HG03135 (cell line): ENCODE measurements around the gene HLCS.

Source experiments
- ATAC-seq: cut with Tn5 transposase; IDR thresholded peaks from one replicate; pipeline ENCODE4 v1.9.1; 2021; ENCODE audit warnings: mild to moderate bottlenecking, moderate library complexity; ENCODE audit not compliant: unreplicated experiment

The HLCS gene

GRCh38 chr21:36888466-36888865 is 78.0 kb downstream of the HLCS start:
- ATAC-seq, result no peak

- no peak for ATAC-seq
Observed at GRCh38 chr21:36887963-36888362, 78.5 kb downstream of the HLCS start.

- no peak for ATAC-seq
Observed at GRCh38 chr21:36883532-36884486, 82.7 kb downstream of the HLCS start.

GRCh38 chr21:36882776-36883175 is 83.7 kb downstream of the HLCS start:
- ATAC-seq, result no peak

GRCh38 chr21:36881228-36881627 is 85.2 kb downstream of the HLCS start:
- no peak for ATAC-seq

GRCh38 chr21:36879827-36880226 is 86.6 kb downstream of the HLCS start:
- ATAC-seq, result no peak

GRCh38 chr21:36877741-36878140 is 88.7 kb downstream of the HLCS start:
- ATAC-seq, result no peak

- ATAC-seq, result no peak
Observed at GRCh38 chr21:36874665-36875064, 91.8 kb downstream of the HLCS start.

GRCh38 chr21:36873513-36873912 is 93.0 kb downstream of the HLCS start:
- ATAC-seq, result no peak

DNA sequence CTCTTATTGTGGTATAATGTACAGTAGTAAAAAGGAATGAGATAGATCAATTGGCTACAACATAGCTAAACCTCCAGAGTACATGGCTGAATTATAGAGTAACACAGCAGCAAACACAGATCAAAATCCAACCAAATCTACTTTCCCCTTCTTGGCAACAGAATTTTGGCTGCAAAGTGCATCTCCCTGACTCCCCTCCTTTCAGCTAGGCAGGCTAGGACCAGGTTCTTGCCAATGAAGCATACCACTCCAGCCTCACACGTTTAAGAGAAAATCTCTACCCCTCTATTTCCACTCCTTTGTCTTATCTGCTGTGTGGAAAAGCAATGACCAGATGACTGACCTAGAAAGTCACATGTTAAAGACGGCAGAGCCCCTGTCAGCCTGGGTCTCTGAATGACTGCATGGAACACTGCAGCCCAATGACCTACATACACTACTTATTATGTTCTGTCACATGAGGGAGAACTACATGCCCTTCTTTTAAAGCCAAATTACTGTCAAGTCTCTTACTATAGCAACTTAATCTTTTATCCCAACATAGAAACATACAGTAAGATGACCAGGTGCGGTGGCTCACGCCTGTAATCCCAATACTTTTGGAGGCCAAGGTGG is 99.1 kb downstream of the HLCS start:
- ATAC-seq, result no peak

DNA sequence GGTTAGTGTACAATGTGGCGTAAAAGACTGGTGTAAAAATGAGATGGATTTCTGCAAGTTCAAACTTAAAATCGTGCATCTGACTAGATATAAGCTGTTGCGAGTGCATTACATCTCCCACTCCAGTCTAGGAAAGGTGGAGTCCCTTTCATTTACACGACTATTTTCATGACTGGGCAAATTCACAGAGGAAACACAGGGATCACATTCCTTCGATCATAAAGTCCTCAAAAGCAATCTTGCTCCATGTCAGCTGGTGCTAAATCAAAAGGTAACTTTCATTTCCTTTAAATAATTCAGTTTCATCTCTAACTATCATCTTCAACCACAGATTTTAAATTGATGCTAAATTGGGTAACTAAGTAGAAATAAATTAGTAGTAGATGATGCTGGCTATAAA is 100.0 kb downstream of the HLCS start:
- no peak for ATAC-seq

- no peak for ATAC-seq
Observed at GRCh38 chr21:36864974-36865373, 101.5 kb downstream of the HLCS start.

DNA sequence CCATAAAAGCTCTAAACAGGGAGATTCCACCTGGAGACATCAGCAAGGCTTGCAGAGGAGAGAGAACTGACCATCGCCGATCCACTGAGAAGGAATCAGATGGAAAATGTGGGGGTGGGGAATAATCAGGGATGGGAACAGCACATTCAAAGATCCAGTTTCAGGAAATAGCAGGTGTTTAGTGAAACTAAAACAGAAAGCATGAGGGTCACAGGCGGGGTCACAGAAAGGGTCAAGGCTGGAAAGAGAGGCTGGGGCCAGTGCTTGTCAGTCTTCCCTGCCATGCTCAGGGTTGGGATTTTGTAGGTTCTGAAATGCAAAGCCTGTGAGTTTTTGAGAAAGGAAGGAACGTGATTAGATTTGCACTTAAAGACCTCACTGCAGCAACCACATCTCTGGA is 103.2 kb downstream of the HLCS start:
- ATAC-seq, result no peak

DNA sequence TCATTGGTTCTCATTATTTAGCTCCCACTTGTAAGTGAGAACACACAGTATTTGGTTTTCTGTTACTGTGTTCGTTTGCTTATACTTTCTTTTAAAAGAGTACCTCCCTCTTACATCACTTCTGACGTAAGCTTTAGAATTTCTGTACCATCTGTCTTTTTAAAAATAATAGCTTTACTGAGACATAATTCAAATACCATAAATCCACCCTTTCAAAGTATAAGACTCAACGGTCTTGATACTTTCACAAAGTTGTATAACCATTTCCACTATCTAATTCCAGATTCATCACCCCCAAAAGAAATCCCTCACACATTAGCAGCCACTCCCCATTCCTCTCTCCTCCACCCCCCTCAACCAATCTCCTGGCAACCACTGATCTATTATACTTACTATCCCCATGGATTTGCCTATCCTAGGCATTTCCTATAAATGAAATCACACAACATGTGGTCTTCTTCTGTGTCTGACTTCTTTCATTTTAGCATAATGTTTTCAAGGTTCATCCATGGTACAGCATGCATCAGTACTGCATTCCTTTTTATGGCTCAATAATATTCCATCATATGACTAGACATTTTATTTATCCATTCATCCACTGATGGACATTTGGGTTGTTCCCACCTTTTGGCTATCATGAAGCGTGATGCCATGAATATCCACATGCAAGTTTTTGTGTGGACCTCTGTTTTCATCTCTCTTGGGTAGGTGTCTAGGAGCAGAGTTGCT is 104.7 kb downstream of the HLCS start:
- ATAC-seq, result no peak

DNA sequence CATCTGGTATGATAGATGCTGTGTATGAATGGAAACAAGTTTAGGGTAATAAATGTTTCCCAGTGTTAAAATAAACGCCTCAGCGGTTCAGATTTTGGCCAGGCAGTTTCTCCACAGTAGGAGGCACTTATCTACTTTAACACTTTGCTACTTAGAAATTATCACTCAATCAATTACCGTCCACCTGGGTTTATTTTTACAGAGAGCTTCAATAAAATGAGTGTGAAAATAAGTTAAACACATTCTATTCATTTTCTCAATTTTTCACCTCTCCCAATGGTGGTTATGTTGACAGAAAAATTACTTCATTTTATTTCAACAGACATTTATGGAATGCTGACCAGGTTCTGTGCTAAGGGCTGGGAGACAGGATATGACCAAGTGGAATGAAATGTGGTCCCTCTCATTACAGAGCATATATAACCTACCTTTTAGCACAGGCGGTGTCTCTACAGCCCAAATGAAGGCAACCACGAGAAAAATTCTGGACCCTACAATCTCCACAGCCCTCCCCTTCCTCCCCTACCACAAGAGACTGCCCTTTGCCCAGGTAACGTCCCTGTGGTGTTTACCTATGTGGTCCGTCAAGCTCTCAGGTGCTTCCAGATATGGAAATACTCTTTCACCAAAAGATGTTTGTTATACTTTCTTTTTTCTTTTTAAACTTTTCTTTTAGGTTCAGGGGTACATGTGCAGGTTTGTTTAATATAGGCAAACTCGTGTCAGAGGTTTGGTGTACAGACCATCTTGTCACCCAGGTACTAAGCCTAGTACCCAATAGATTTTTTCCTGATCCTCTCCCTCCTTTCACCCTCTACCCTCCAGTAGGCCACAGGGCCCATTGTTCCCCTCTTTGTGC is 105.5 kb downstream of the HLCS start:
- ATAC-seq, result no peak

DNA sequence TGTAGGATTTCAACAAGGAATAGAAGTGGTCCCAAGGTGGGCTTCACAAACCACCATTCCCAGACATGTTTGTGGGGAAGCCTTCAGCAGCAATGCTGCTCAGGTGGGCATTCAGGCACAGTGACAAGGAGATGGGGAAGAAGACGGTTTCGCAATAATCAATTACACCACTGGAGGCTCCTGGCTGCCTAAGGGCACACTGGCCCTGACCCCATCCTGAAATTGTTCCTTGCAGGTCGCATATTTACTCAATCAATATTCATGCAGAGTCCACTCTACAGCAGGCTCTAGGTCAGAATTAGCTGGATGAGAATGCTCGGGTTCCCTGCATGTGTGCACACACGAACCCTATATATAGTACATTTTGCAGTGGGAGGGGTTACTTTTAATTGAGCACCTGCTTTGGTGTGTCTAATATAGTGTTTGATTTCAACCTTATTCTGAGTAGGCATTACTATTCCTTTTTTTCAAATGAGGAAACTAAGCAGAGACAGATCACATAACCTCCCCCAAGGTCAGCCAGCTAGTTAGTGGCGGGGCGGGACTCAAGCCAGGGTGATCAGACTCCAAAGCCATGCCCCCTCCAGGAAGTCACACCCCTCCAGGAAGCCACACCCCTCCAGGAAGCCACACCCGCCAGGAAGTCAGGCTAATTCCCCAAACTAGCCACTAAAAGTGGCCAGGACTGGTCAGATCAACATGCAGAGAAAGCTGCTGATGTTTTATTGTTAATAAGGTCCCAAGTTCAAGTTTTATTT is 106.5 kb downstream of the HLCS start:
- peak; percentile 52 for ATAC-seq

- no peak for ATAC-seq
Observed at GRCh38 chr21:36858320-36858957, 108.0 kb downstream of the HLCS start.

DNA sequence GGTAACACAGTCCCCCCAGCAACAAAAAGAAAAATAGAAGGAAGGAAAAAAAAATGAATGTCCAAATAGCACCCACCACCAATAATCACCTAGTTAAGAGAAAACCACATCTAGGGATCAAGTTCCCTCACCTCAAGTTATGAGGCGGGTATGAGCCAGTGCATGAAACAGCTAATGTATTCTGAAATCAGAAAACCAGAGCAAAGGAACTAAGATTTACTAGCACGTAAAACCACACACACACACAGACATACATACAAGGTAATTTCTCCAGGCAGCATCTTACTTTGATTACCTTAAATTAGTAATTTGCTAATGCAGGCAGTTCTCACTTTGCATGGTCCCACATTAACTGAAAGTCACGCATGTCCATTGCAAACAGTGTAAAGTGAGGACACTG is 109.8 kb downstream of the HLCS start:
- ATAC-seq, result no peak

DNA sequence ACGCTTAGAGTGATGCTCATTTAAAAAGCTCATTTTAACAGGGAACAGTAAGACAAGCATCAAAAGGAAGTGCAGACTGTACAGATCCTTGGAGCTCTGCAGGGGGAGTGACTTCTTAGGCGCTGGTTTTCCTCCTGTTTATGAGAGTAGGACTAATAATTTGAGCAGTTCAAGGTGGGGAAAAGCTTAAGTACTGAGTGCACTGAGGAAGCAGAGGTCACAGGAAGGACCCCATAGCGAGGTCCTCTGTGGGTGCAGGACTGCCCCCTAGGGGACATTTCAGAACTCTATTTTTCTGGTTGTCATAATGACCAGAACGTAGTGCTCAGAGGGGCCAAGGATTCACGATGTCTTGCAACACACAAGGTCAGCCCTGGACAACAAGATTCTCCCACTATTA is 112.1 kb downstream of the HLCS start:
- ATAC-seq, result no peak

DNA sequence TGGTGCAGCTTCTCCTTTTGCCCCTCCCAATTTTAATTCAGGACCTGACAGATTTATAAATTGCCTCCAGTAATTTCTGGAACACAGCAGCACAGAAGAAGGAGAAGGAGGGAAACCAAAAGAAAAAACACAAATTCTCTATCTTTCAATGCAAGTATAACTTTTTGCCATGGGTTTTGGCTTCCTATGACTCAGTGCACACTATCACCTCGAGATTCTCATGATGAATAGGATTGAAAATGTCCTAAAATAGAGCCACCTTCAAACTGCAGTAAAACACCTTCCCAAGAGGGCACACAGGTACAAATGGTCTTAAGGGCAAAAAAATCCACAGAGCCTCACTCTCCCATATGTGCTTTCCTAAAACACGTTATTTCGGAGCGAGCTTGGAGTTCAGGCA is 113.6 kb downstream of the HLCS start:
- ATAC-seq, result no peak
